Transverse colon (tissue), 4 donors: ENCODE measurements around the gene CNIH4.

ENCODE experiments used
- EP300 ChIP-seq: sonication (generic); formaldehyde crosslinking; IDR thresholded peaks from one replicate; pipeline ENCODE4 v1.6.1; 2017; ENCODE audit warnings: antibody characterized with exemption, low read depth
- POLR2A ChIP-seq: fragments of 450-650 bp; IDR thresholded peaks from one replicate; pipeline ENCODE4 v1.6.1; 2016; ENCODE audit warnings: antibody characterized with exemption, mild to moderate bottlenecking, moderate library complexity
- POLR2AphosphoS5 ChIP-seq, 3 donors: sonication (generic); formaldehyde crosslinking; IDR thresholded peaks; one replicate each; pipeline ENCODE4 v1.6.1; 2016; ENCODE audit warnings: antibody characterized with exemption in 3 of 3
- TF ChIP-seq, protein P1 (sequence below), 5 experiments: fragments of 200-600 bp in 3 of 5; fragments of 450-650 bp in 2 of 5; sonication (generic) in 3 of 5; IDR thresholded peaks; 1 replicate in 2 of 5; 2 replicates in 3 of 5; pipeline ENCODE4 v1.5.1; 2016 to 2017; ENCODE audit warnings: antibody characterized with exemption in 5 of 5, inconsistent platforms in 3 of 5, mild to moderate bottlenecking in 2 of 5, moderate library complexity in 1 of 5

DNA sequence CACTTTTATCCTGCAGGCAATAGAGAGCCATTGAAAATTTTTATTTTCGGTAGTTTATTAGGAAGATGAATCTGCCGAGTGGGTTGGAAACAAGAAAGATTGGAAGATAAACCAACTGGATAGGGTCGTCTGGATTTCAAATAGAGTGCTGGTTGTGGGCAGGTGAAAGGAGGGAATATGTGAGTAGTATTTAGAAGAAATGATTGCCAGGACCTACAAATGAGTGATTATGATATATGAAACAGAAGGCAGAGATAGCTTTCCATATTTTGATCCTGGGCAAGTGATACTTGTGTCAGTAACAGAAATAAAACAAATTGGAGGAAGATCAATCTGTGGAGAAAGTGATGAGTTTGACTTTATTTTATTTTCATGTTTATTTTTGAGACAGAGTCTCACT is 2.5 kb downstream of the CNIH4 start:
- TF ChIP-seq, protein P1, sequence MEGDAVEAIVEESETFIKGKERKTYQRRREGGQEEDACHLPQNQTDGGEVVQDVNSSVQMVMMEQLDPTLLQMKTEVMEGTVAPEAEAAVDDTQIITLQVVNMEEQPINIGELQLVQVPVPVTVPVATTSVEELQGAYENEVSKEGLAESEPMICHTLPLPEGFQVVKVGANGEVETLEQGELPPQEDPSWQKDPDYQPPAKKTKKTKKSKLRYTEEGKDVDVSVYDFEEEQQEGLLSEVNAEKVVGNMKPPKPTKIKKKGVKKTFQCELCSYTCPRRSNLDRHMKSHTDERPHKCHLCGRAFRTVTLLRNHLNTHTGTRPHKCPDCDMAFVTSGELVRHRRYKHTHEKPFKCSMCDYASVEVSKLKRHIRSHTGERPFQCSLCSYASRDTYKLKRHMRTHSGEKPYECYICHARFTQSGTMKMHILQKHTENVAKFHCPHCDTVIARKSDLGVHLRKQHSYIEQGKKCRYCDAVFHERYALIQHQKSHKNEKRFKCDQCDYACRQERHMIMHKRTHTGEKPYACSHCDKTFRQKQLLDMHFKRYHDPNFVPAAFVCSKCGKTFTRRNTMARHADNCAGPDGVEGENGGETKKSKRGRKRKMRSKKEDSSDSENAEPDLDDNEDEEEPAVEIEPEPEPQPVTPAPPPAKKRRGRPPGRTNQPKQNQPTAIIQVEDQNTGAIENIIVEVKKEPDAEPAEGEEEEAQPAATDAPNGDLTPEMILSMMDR (IDR thresholded peaks at IDR 0.05): no peak
- TF ChIP-seq POLR2A (no peak), POLR2AphosphoS5 (IDR thresholded peaks at IDR 0.05) (no peak), EP300 (no peak)
